H1 (cell line): Measurements from ENCODE around the gene PHOX2A. TPM values are rescaled to one million over a fixed set of nuclear protein-coding genes. Genes with fewer than 3 reads are reported as not detected.

ENCODE experiments used
- ASH2L ChIP-seq: fragments of 200-600, 300-600 bp; sonication (generic); IDR thresholded peaks from one replicate; pipeline ENCODE4 v1.7.1; 2017; ENCODE audit warnings: low read length
- BCL11A ChIP-seq, 2 experiments: IDR thresholded peaks; one replicate each; pipeline ENCODE4 v1.6.1; 2011; ENCODE audit warnings: low read depth in 2 of 2, low read length in 2 of 2, mild to moderate bottlenecking in 2 of 2
- BRCA1 ChIP-seq: IDR thresholded peaks from 2 replicates; pipeline ENCODE4 v1.6.1; 2012; ENCODE audit warnings: low read depth, low read length, improper control_type of control experiment
- CHD2 ChIP-seq: IDR thresholded peaks from 2 replicates; pipeline ENCODE4 v1.6.1; 2012; ENCODE audit warnings: low read length, improper control_type of control experiment
- CREB1 ChIP-seq: IDR thresholded peaks from 2 replicates; pipeline ENCODE4 v1.6.1; 2012; ENCODE audit warnings: inconsistent platforms
- CTBP2 ChIP-seq: IDR thresholded peaks from 2 replicates; pipeline ENCODE4 v1.7.0; 2011; ENCODE audit warnings: borderline replicate concordance, mild to moderate bottlenecking, moderate library complexity, mixed read lengths, low read length; ENCODE audit not compliant: insufficient read depth, insufficient read length
- E2F6 ChIP-seq: IDR thresholded peaks from 2 replicates; pipeline ENCODE4 v1.6.1; 2012; ENCODE audit warnings: inconsistent platforms
- FOSL1 ChIP-seq: IDR thresholded peaks from 2 replicates; pipeline ENCODE4 v1.6.1; 2011; ENCODE audit warnings: mild to moderate bottlenecking, low read depth, low read length, moderate library complexity; ENCODE audit not compliant: insufficient read depth
- GTF2F1 ChIP-seq: IDR thresholded peaks from 2 replicates; pipeline ENCODE4 v1.6.1; 2012; ENCODE audit warnings: low read depth, low read length, improper control_type of control experiment, borderline replicate concordance
- JUN ChIP-seq: IDR thresholded peaks from 2 replicates; pipeline ENCODE4 v1.6.1; 2011; ENCODE audit warnings: low read depth, mild to moderate bottlenecking, improper control_type of control experiment, low read length
- KDM4A ChIP-seq: IDR thresholded peaks from one replicate; pipeline ENCODE4 v1.7.1; 2012; ENCODE audit warnings: low read depth, mild to moderate bottlenecking, moderate library complexity, low read length, inconsistent platforms; ENCODE audit not compliant: severe bottlenecking
- KDM5A ChIP-seq: fragments of 200-600 bp; IDR thresholded peaks from 2 replicates; pipeline ENCODE4 v1.7.1; 2012; ENCODE audit warnings: mild to moderate bottlenecking, low read length, inconsistent platforms, mixed read lengths
- NRF1 ChIP-seq: IDR thresholded peaks from 2 replicates; pipeline ENCODE4 v1.6.1; 2011; ENCODE audit warnings: mild to moderate bottlenecking, low read depth, low read length, improper control_type of control experiment
- POLR2A ChIP-seq, 2 experiments: IDR thresholded peaks; 1 replicate in 1 of 2; 2 replicates in 1 of 2; pipeline ENCODE4 v1.6.1; 2011; ENCODE audit warnings: low read depth in 2 of 2, low read length in 2 of 2, mild to moderate bottlenecking in 2 of 2; ENCODE audit errors: control extremely low read depth in 1 of 2
- POLR2AphosphoS5 ChIP-seq: IDR thresholded peaks from 2 replicates; pipeline ENCODE4 v1.6.1; 2011; ENCODE audit warnings: low read depth, low read length
- RAD21 ChIP-seq, 2 experiments: IDR thresholded peaks in 1 of 2; conservative IDR thresholded peaks in 1 of 2; 2 replicates each; pipeline ENCODE4 v1.6.1; 2011; ENCODE audit warnings: low read depth in 2 of 2, low read length in 2 of 2, improper control_type of control experiment in 1 of 2, inconsistent platforms in 1 of 2, mild to moderate bottlenecking in 1 of 2, moderate library complexity in 1 of 2
- RNF2 ChIP-seq: fragments of 200-900, 300-1000 bp; sonication (generic); IDR thresholded peaks from 2 replicates; pipeline ENCODE4 v1.7.1; 2016; ENCODE audit warnings: borderline replicate concordance, low read depth, mild to moderate bottlenecking, antibody characterized with exemption, low read length; ENCODE audit not compliant: poor library complexity, severe bottlenecking; ENCODE audit errors: missing control alignments
- SIRT6 ChIP-seq: IDR thresholded peaks from one replicate; pipeline ENCODE4 v1.7.1; 2012; ENCODE audit warnings: low read length, inconsistent platforms
- SRF ChIP-seq: IDR thresholded peaks from 2 replicates; pipeline ENCODE4 v1.6.1; 2011; ENCODE audit warnings: mild to moderate bottlenecking, low read depth, low read length, moderate library complexity
- SUZ12 ChIP-seq: fragments of 200-600 bp; sonication (generic); IDR thresholded peaks from 2 replicates; pipeline ENCODE4 v1.6.1; 2012; ENCODE audit warnings: mild to moderate bottlenecking, inconsistent platforms, low read length, moderate library complexity, mixed read lengths
- TAF1 ChIP-seq: IDR thresholded peaks from 2 replicates; pipeline ENCODE4 v1.6.1; 2011; ENCODE audit warnings: mild to moderate bottlenecking, low read depth, low read length
- TAF7 ChIP-seq: optimal IDR thresholded peaks from 2 replicates; pipeline ENCODE3; 2011; ENCODE audit warnings: low read depth, mild to moderate bottlenecking, inconsistent platforms, low read length, moderate library complexity, borderline replicate concordance
- TCF12 ChIP-seq: IDR thresholded peaks from 2 replicates; pipeline ENCODE4 v1.6.1; 2011; ENCODE audit warnings: low read depth, mild to moderate bottlenecking, low read length
- polyA plus RNA-seq, 7 experiments: library from polyadenylated mRNA; depleted of rRNA in 3 of 7; stranded (reverse) in 5 of 7; unstranded in 2 of 7; fragments of >200 nt in 5 of 7; fragments of 200-250 nt in 2 of 7; gene quantifications; 1 replicate in 5 of 7; 2 replicates in 1 of 7; 4 replicates in 1 of 7; pipeline versions ENCODE4 v1.2.1 to v1.2.3, GENCODE V29; 2011 to 2013; ENCODE audit warnings: missing spikeins in 2 of 7, mixed read lengths in 2 of 7
- total RNA-seq: library from RNA; stranded (reverse); fragmentation: NEBNext Ultra II Directional; extraction: Animal tissue kit (Norgen Biotek cat#: 25700); gene quantifications from 2 replicates; pipeline ENCODE4 v1.2.1, GENCODE V29; 2021
- TF ChIP-seq, protein P1 (sequence below), 3 experiments: IDR thresholded peaks; 1 replicate in 2 of 3; 2 replicates in 1 of 3; pipeline versions ENCODE4 v1.5.1 to v1.6.1; 2011; ENCODE audit warnings: low read length in 3 of 3, mild to moderate bottlenecking in 3 of 3, inconsistent platforms in 2 of 3, low read depth in 1 of 3, moderate library complexity in 1 of 3; ENCODE audit not compliant: insufficient read depth in 1 of 3; ENCODE audit errors: control extremely low read depth in 1 of 3

The PHOX2A gene
- total and polyA plus RNA-seq, 2 of the 8 experiments (the other 6 are each of a cell fraction or from before 2014, with no cell fraction given) = 0.67 TPM; not detected in 1

- TF ChIP-seq CREB1 = peak; percentile 66
- TF ChIP-seq SIRT6 = no peak
- no peak for TF ChIP-seq CTBP2
- no peak for TF ChIP-seq BRCA1
- TF ChIP-seq SRF = no peak
- TF ChIP-seq E2F6 = no peak
- TF ChIP-seq ASH2L = peak; percentile 72
- TF ChIP-seq CHD2 = peak; percentile 10; the same call in 1 of the 2 replicates
- TF ChIP-seq BCL11A (IDR thresholded peaks at IDR 0.05; ENCODE audit: low read depth in 2 of 2, low read length in 2 of 2) = no peak
- TF ChIP-seq TAF7 = no peak
- TF ChIP-seq SUZ12 = no peak
- no peak for TF ChIP-seq JUN
- no peak for TF ChIP-seq KDM4A
- TF ChIP-seq TAF1 = peak; percentile 49; the same call in 1 of the 2 replicates
- no peak for TF ChIP-seq TCF12
- TF ChIP-seq NRF1 = no peak
- no peak for TF ChIP-seq RNF2
- no peak for TF ChIP-seq POLR2A (IDR thresholded peaks at IDR 0.05; ENCODE audit: control extremely low read depth in 1 of 2, low read depth in 2 of 2, low read length in 2 of 2)
- TF ChIP-seq FOSL1 = no peak
- TF ChIP-seq POLR2AphosphoS5 = no peak
- TF ChIP-seq KDM5A = no peak
- no peak for TF ChIP-seq GTF2F1
- peak; percentile 74 to 81 for TF ChIP-seq RAD21 (IDR thresholded peaks at IDR 0.05 in 1 of 2, conservative IDR thresholded peaks at IDR 0.05 in 1 of 2; ENCODE audit: low read depth in 2 of 2, low read length in 2 of 2)
- TF ChIP-seq, protein P1, sequence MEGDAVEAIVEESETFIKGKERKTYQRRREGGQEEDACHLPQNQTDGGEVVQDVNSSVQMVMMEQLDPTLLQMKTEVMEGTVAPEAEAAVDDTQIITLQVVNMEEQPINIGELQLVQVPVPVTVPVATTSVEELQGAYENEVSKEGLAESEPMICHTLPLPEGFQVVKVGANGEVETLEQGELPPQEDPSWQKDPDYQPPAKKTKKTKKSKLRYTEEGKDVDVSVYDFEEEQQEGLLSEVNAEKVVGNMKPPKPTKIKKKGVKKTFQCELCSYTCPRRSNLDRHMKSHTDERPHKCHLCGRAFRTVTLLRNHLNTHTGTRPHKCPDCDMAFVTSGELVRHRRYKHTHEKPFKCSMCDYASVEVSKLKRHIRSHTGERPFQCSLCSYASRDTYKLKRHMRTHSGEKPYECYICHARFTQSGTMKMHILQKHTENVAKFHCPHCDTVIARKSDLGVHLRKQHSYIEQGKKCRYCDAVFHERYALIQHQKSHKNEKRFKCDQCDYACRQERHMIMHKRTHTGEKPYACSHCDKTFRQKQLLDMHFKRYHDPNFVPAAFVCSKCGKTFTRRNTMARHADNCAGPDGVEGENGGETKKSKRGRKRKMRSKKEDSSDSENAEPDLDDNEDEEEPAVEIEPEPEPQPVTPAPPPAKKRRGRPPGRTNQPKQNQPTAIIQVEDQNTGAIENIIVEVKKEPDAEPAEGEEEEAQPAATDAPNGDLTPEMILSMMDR (IDR thresholded peaks at IDR 0.05; ENCODE audit: control extremely low read depth in 1 of 3, insufficient read depth in 1 of 3, low read depth in 1 of 3, low read length in 3 of 3) = peak; percentile 88 to 95 (median 92)
These were observed 5.9 kb downstream of the PHOX2A start (continued) for GRCh38 chr11:72238040-72238450.
